GM23338 (cell line): ENCODE measurements around the gene KLHL41. TPM values are rescaled to one million over a fixed set of nuclear protein-coding genes. Genes with fewer than 3 reads are reported as not detected.

ENCODE experiments used
- ATAC-seq: fragments of 200-7000 bp; cut with Tn5 transposase; 3 replicates; pipeline ENCODE4 v1.9.1; 2020
- DNase-seq: peaks from one replicate; pipeline ENCODE4 v3.0.0-alpha.2; 2015; ENCODE audit warnings: low spot score
- H2AFZ ChIP-seq: fragments of 200-600 bp; sonication (generic); 2 replicates; pipeline ENCODE4 v1.8.0; 2016; ENCODE audit warnings: antibody characterized with exemption, mild to moderate bottlenecking, moderate library complexity
- H3F3A ChIP-seq: fragments of 200-600 bp; sonication (generic); replicated peaks from 2 replicates; pipeline ENCODE4 v1.8.0; 2017; ENCODE audit warnings: antibody characterized with exemption, mixed run types, low read depth
- H3K27ac ChIP-seq: fragments of 200-600 bp; sonication (generic); 2 replicates; pipeline ENCODE4 v1.6.1; 2016; ENCODE audit warnings: low read depth
- H3K27me3 ChIP-seq: fragments of 200-600 bp; sonication (generic); 2 replicates; pipeline ENCODE4 v1.8.0; 2016; ENCODE audit warnings: mild to moderate bottlenecking, mixed run types, moderate library complexity; ENCODE audit not compliant: insufficient read depth
- H3K36me3 ChIP-seq: fragments of 200-600 bp; sonication (generic); 2 replicates; pipeline ENCODE4 v1.8.0; 2016; ENCODE audit warnings: mild to moderate bottlenecking; ENCODE audit not compliant: insufficient read depth
- H3K4me1 ChIP-seq: fragments of 200-600 bp; sonication (generic); 2 replicates; pipeline ENCODE4 v1.8.0; 2016; ENCODE audit warnings: mild to moderate bottlenecking, moderate library complexity; ENCODE audit not compliant: insufficient read depth
- H3K4me2 ChIP-seq: fragments of 200-600 bp; sonication (generic); 2 replicates; pipeline ENCODE4 v1.7.1; 2017; ENCODE audit warnings: mixed run types
- H3K4me3 ChIP-seq: fragments of 200-600 bp; sonication (generic); 2 replicates; pipeline ENCODE4 v1.6.1; 2016; ENCODE audit warnings: mixed run types
- H3K79me2 ChIP-seq: fragments of 200-600 bp; sonication (generic); replicated peaks from 2 replicates; pipeline ENCODE4 v1.8.0; 2017; ENCODE audit warnings: mild to moderate bottlenecking; ENCODE audit not compliant: insufficient read depth
- H3K9me2 ChIP-seq: fragments of 200-600 bp; sonication (generic); 2 replicates; pipeline ENCODE4 v1.8.0; 2017; ENCODE audit not compliant: insufficient read depth
- H4K20me1 ChIP-seq: fragments of 200-600 bp; sonication (generic); replicated peaks from 2 replicates; pipeline ENCODE4 v1.8.0; 2017; ENCODE audit warnings: mild to moderate bottlenecking; ENCODE audit not compliant: insufficient read depth
- H3K27ac Mint-ChIP-seq: 2 replicates; pipeline ENCODE4 v1.8.0; 2020; ENCODE audit warnings: inconsistent platforms, mild to moderate bottlenecking, moderate library complexity, mixed read lengths
- H3K27me3 Mint-ChIP-seq: 3 replicates; pipeline ENCODE4 v1.8.0; 2022; ENCODE audit warnings: low read depth, mild to moderate bottlenecking, moderate library complexity, mixed read lengths, inconsistent platforms; ENCODE audit not compliant: insufficient read depth, poor library complexity
- H3K36me3 Mint-ChIP-seq: 3 replicates; pipeline ENCODE4 v1.8.0; 2021; ENCODE audit warnings: low read depth, mild to moderate bottlenecking, inconsistent platforms, moderate library complexity, mixed read lengths
- H3K4me1 Mint-ChIP-seq: 3 replicates; pipeline ENCODE4 v1.8.0; 2020; ENCODE audit warnings: mild to moderate bottlenecking, inconsistent platforms, mixed read lengths
- H3K4me3 Mint-ChIP-seq: 3 replicates; pipeline ENCODE4 v1.8.0; 2021; ENCODE audit warnings: moderate library complexity, mild to moderate bottlenecking, inconsistent platforms, mixed read lengths
- H3K9me3 Mint-ChIP-seq: 3 replicates; pipeline ENCODE4 v1.8.0; 2020; ENCODE audit warnings: moderate library complexity, mild to moderate bottlenecking, inconsistent platforms, mixed read lengths
- CREB1 ChIP-seq: fragments of 250-450 bp; sonication (Bioruptor Pico); IDR thresholded peaks from 2 replicates; pipeline ENCODE4 v1.5.0; 2020; ENCODE audit warnings: low read depth, mild to moderate bottlenecking, moderate library complexity
- ETS1 ChIP-seq: IDR thresholded peaks from 2 replicates; pipeline ENCODE4 v1.6.1; 2016; ENCODE audit warnings: antibody characterized with exemption
- EZH2 ChIP-seq: fragments of 200-600 bp; sonication (generic); IDR thresholded peaks from one replicate; pipeline ENCODE4 v1.8.0; 2017; ENCODE audit warnings: antibody characterized with exemption, mild to moderate bottlenecking, low read depth; ENCODE audit not compliant: unreplicated experiment
- EZH2phosphoT487 ChIP-seq: fragments of 200-600 bp; sonication (generic); IDR thresholded peaks from one replicate; pipeline ENCODE4 v1.8.1; 2018; ENCODE audit warnings: antibody characterized with exemption; ENCODE audit not compliant: unreplicated experiment
- JUNB ChIP-seq: IDR thresholded peaks from one replicate; pipeline ENCODE4 v1.6.1; 2016; ENCODE audit warnings: antibody characterized with exemption; ENCODE audit not compliant: unreplicated experiment
- NANOG ChIP-seq: IDR thresholded peaks from 2 replicates; pipeline ENCODE4 v1.6.1; 2016; ENCODE audit warnings: antibody characterized with exemption, borderline replicate concordance
- POLR2AphosphoS5 ChIP-seq: IDR thresholded peaks from 2 replicates; pipeline ENCODE4 v1.6.1; 2016; ENCODE audit warnings: antibody characterized with exemption, low read depth
- REST ChIP-seq: IDR thresholded peaks from one replicate; pipeline ENCODE4 v1.6.1; 2018; ENCODE audit warnings: antibody characterized with exemption; ENCODE audit not compliant: unreplicated experiment
- STAT1 ChIP-seq: IDR thresholded peaks from one replicate; pipeline ENCODE4 v1.6.1; 2016; ENCODE audit warnings: antibody characterized with exemption; ENCODE audit not compliant: unreplicated experiment
- ZNF114 ChIP-seq: fragments of 250-450 bp; sonication (Bioruptor Pico); IDR thresholded peaks from 2 replicates; pipeline ENCODE4 v1.5.0; 2020; ENCODE audit warnings: mild to moderate bottlenecking, moderate library complexity
- ZNF331 ChIP-seq: fragments of 250-450 bp; sonication (Bioruptor Pico); IDR thresholded peaks from 2 replicates; pipeline ENCODE4 v1.5.0; 2020; ENCODE audit warnings: low read depth, mild to moderate bottlenecking, moderate library complexity
- ZNF462 ChIP-seq: fragments of 250-450 bp; sonication (Bioruptor Pico); IDR thresholded peaks from 2 replicates; pipeline ENCODE4 v1.5.0; 2020; ENCODE audit warnings: mild to moderate bottlenecking, moderate library complexity
- polyA plus RNA-seq: library from polyadenylated mRNA; unstranded; fragments of >200 nt; fragmentation: Nextera tagmentation; extraction: Ambion mirVana; gene quantifications from 2 replicates; pipeline ENCODE4 v1.2.1, GENCODE V29; 2016
- total RNA-seq: library from RNA; depleted of rRNA; stranded (reverse); fragments of >200 nt; shearing (Covaris generic); gene quantifications from 2 replicates; pipeline ENCODE4 v1.2.3, GENCODE V29; 2014

The KLHL41 gene
- total and polyA plus RNA-seq, 2 experiments from 2014 or later = not detected

- no peaks in the 10 kb centered on the region for H3K4me1 Mint-ChIP-seq
- Histone ChIP-seq H3K79me2 (no peaks in the 10 kb centered on the region), H3K36me3 (no peaks in the 10 kb centered on the region), H3K27ac (no peak overlapping the region), H3K4me2 (no peak overlapping the region), H3K4me1 (no peaks in the 10 kb centered on the region), H4K20me1 (no peaks in the 10 kb centered on the region), H3K9me2 (no peaks in the 10 kb centered on the region), H3K4me3 (no peak overlapping the region), H3F3A (no peaks in the 10 kb centered on the region; the same call in 1 of the 2 replicates), H2AFZ (no peak overlapping the region), H3K27me3 (no peaks in the 10 kb centered on the region)
- TF ChIP-seq ZNF331 = no peak
- ATAC-seq (no peak), DNase-seq (no peak)
- no peak overlapping the region for H3K4me3 Mint-ChIP-seq
- no peaks in the 10 kb centered on the region for H3K27me3 Mint-ChIP-seq
- H3K27ac Mint-ChIP-seq = no peak overlapping the region
- H3K9me3 Mint-ChIP-seq = no peaks in the 10 kb centered on the region
- no peaks in the 10 kb centered on the region for H3K36me3 Mint-ChIP-seq
These were observed 45.0 kb upstream of the KLHL41 start for GRCh38 chr2:169464466-169464865.

GRCh38 chr2:169464882-169465281 is 44.6 kb upstream of the KLHL41 start:
- Histone ChIP-seq H4K20me1 (no peaks in the 10 kb centered on the region), H3K4me3 (no peak overlapping the region), H3K36me3 (no peaks in the 10 kb centered on the region), H3K27ac (no peak overlapping the region), H3K9me2 (no peaks in the 10 kb centered on the region), H2AFZ (no peak overlapping the region), H3K79me2 (no peaks in the 10 kb centered on the region), H3K4me2 (no peak overlapping the region), H3F3A (no peaks in the 10 kb centered on the region; the same call in 1 of the 2 replicates), H3K4me1 (no peaks in the 10 kb centered on the region), H3K27me3 (no peaks in the 10 kb centered on the region)
- ATAC-seq (no peak), DNase-seq (no peak)
- H3K27ac Mint-ChIP-seq = no peak overlapping the region
- H3K9me3 Mint-ChIP-seq = no peaks in the 10 kb centered on the region
- H3K36me3 Mint-ChIP-seq = no peaks in the 10 kb centered on the region
- no peaks in the 10 kb centered on the region for H3K27me3 Mint-ChIP-seq
- no peak overlapping the region for H3K4me3 Mint-ChIP-seq
- no peaks in the 10 kb centered on the region for H3K4me1 Mint-ChIP-seq
- TF ChIP-seq EZH2 (no peak), ETS1 (no peak), REST (no peak), JUNB (no peak), CREB1 (CRISPR knock-in tag) (no peak), ZNF331 (no peak), POLR2AphosphoS5 (no peak), STAT1 (no peak), NANOG (no peak), ZNF462 (no peak), EZH2phosphoT487 (no peak), ZNF114 (CRISPR knock-in tag) (no peak)
